H1 (cell line): ENCODE results near the gene ARL5A. TPM values are rescaled to one million over a fixed set of nuclear protein-coding genes. Genes with fewer than 3 reads are reported as not detected.

Source experiments
- CTCF ChIA-PET: fragments of 300-600 bp; sonication (Branson Sonifier 250); formaldehyde crosslinking; loops from one replicate; lab custom pipeline; 2021; ENCODE audit not compliant: partially characterized antibody; lab: Charles Lee
- POLR2A ChIA-PET: fragments of 300-600 bp; sonication (Branson Sonifier 250); formaldehyde crosslinking; loops from one replicate; lab custom pipeline; 2021; ENCODE audit warnings: inconsistent platforms; ENCODE audit not compliant: partially characterized antibody; lab: Charles Lee
- DNase-seq, 2 experiments: peaks; one replicate each; pipeline versions ENCODE4 v3.0.0 to v3.0.0-alpha.2; 2010 to 2022; ENCODE audit warnings: low spot score in 2 of 2, low read depth in 1 of 2, mixed read lengths in 1 of 2
- FAIRE-seq: peaks from 2 replicates; lab custom pipeline; 2011; peaks lifted over from hg19 to GRCh38; lab: Jason Lieb, UNC
- H2AFZ ChIP-seq: 2 replicates; pipeline ENCODE4 v1.8.1; 2012; ENCODE audit warnings: low read length, inconsistent platforms
- H2AK5ac ChIP-seq: 2 replicates; pipeline ENCODE4 v1.6.1; 2013; ENCODE audit warnings: low read depth, low read length
- H2BK120ac ChIP-seq: replicated peaks from 2 replicates; pipeline ENCODE3; 2013; ENCODE audit warnings: low read depth, low read length, inconsistent platforms
- H2BK12ac ChIP-seq: 2 replicates; pipeline ENCODE4 v1.6.1; 2013; ENCODE audit warnings: low read depth, low read length
- H2BK15ac ChIP-seq: 2 replicates; pipeline ENCODE4 v1.6.1; 2013; ENCODE audit warnings: low read length
- H2BK20ac ChIP-seq: 2 replicates; pipeline ENCODE4 v1.6.1; 2013; ENCODE audit warnings: low read length
- H2BK5ac ChIP-seq: 2 replicates; pipeline ENCODE4 v1.6.1; 2013; ENCODE audit warnings: low read depth, low read length
- H3K14ac ChIP-seq: 2 replicates; pipeline ENCODE4 v1.6.1; 2013; ENCODE audit warnings: inconsistent platforms; ENCODE audit not compliant: insufficient read length
- H3K18ac ChIP-seq: 2 replicates; pipeline ENCODE4 v1.6.1; 2013; ENCODE audit warnings: low read length; ENCODE audit errors: extremely low read depth
- H3K23ac ChIP-seq: 2 replicates; pipeline ENCODE4 v1.6.1; 2013; ENCODE audit warnings: inconsistent platforms; ENCODE audit not compliant: insufficient read length
- H3K23me2 ChIP-seq: 2 replicates; pipeline ENCODE4 v1.6.1; 2013; ENCODE audit warnings: low read depth, low read length
- H3K27ac ChIP-seq: 2 replicates; pipeline ENCODE4 v1.6.1; 2011; ENCODE audit warnings: low read depth, low read length, inconsistent platforms
- H3K27me3 ChIP-seq, 4 experiments: replicated peaks in 1 of 4; 1 replicate in 1 of 4; 2 replicates in 3 of 4; pipeline versions ENCODE4 v1.6.1 to v1.8.1; 2011 to 2013; ENCODE audit warnings: low read length in 3 of 4, mild to moderate bottlenecking in 3 of 4, inconsistent platforms in 2 of 4, mixed read lengths in 2 of 4, moderate library complexity in 1 of 4; ENCODE audit not compliant: control insufficient read depth in 3 of 4, insufficient read depth in 3 of 4; ENCODE audit errors: extremely low read depth in 1 of 4
- H3K36me3 ChIP-seq, 4 experiments: 2 replicates each; pipeline versions ENCODE4 v1.6.1 to v1.8.1; 2011 to 2013; ENCODE audit warnings: mild to moderate bottlenecking in 4 of 4, low read length in 3 of 4, moderate library complexity in 2 of 4, control low read depth in 1 of 4, inconsistent platforms in 1 of 4; ENCODE audit not compliant: insufficient read depth in 4 of 4, control insufficient read depth in 2 of 4
- H3K4ac ChIP-seq: replicated peaks from 2 replicates; pipeline ENCODE3; 2013; ENCODE audit warnings: low read length, low read depth, mixed read lengths, inconsistent platforms; ENCODE audit not compliant: insufficient read length
- H3K4me1 ChIP-seq, 4 experiments: replicated peaks in 1 of 4; 1 replicate in 1 of 4; 2 replicates in 3 of 4; pipeline versions ENCODE4 v1.6.1 to v1.8.1; 2011 to 2013; ENCODE audit warnings: low read length in 3 of 4, inconsistent platforms in 2 of 4, mixed read lengths in 1 of 4; ENCODE audit not compliant: insufficient read depth in 4 of 4, control insufficient read depth in 3 of 4
- H3K4me2 ChIP-seq, 2 experiments: 2 replicates each; pipeline versions ENCODE4 v1.6.1 to v1.8.1; 2011 to 2013; ENCODE audit warnings: low read depth in 2 of 2, low read length in 2 of 2, control low read depth in 1 of 2, inconsistent platforms in 1 of 2, mild to moderate bottlenecking in 1 of 2; ENCODE audit not compliant: insufficient read depth in 1 of 2
- H3K4me3 ChIP-seq, 4 experiments: fragments of 200-600, 300-600 bp in 1 of 4; sonication (generic), shearing (Covaris generic), sonication (Bioruptor Twin) in 1 of 4; 2 replicates each; pipeline versions ENCODE4 v1.5.1 to v1.8.1; 2011 to 2016; ENCODE audit warnings: low read length in 4 of 4, low read depth in 3 of 4, control low read depth in 2 of 4, inconsistent platforms in 2 of 4, mild to moderate bottlenecking in 2 of 4, mixed read lengths in 1 of 4, moderate library complexity in 1 of 4; ENCODE audit not compliant: insufficient read depth in 2 of 4; ENCODE audit errors: extremely low read depth in 1 of 4
- H3K56ac ChIP-seq: replicated peaks from 2 replicates; pipeline ENCODE3; 2013; ENCODE audit warnings: low read depth, mild to moderate bottlenecking, mixed read lengths, low read length, inconsistent platforms; ENCODE audit not compliant: insufficient read length
- H3K79me1 ChIP-seq: 2 replicates; pipeline ENCODE4 v1.6.1; 2013; ENCODE audit warnings: low read depth, low read length, control low read depth
- H3K79me2 ChIP-seq, 2 experiments: 2 replicates each; pipeline versions ENCODE4 v1.6.1 to v1.8.1; 2012 to 2013; ENCODE audit warnings: low read length in 2 of 2, mild to moderate bottlenecking in 2 of 2, inconsistent platforms in 1 of 2; ENCODE audit not compliant: insufficient read depth in 2 of 2, control insufficient read depth in 1 of 2
- H3K9ac ChIP-seq, 4 experiments: replicated peaks in 1 of 4; 1 replicate in 1 of 4; 2 replicates in 3 of 4; pipeline versions ENCODE4 v1.6.1 to v1.8.1; 2011 to 2013; ENCODE audit warnings: low read depth in 3 of 4, low read length in 3 of 4, control low read depth in 2 of 4, mild to moderate bottlenecking in 2 of 4, moderate library complexity in 2 of 4, inconsistent platforms in 1 of 4; ENCODE audit errors: extremely low read depth in 1 of 4
- H3K9me3 ChIP-seq, 2 experiments: 2 replicates each; pipeline versions ENCODE4 v1.6.1 to v1.8.1; 2012 to 2013; ENCODE audit warnings: mild to moderate bottlenecking in 2 of 2, moderate library complexity in 2 of 2, control low read depth in 1 of 2, inconsistent platforms in 1 of 2, low read depth in 1 of 2, low read length in 1 of 2, mixed read lengths in 1 of 2; ENCODE audit not compliant: insufficient read depth in 2 of 2
- H4K20me1 ChIP-seq, 2 experiments: replicated peaks in 1 of 2; 2 replicates each; pipeline versions ENCODE3 to v1.8.1; 2011 to 2013; ENCODE audit warnings: inconsistent platforms in 2 of 2, low read length in 2 of 2, mild to moderate bottlenecking in 1 of 2; ENCODE audit not compliant: insufficient read depth in 2 of 2, control insufficient read depth in 1 of 2
- H4K5ac ChIP-seq: 2 replicates; pipeline ENCODE4 v1.6.1; 2013; ENCODE audit warnings: low read length, low read depth, mixed read lengths, inconsistent platforms; ENCODE audit not compliant: insufficient read length
- H4K8ac ChIP-seq: 2 replicates; pipeline ENCODE4 v1.8.0; 2013; ENCODE audit warnings: mild to moderate bottlenecking, moderate library complexity, low read length, inconsistent platforms; ENCODE audit not compliant: insufficient read depth; ENCODE audit errors: extremely low read depth
- H4K91ac ChIP-seq: replicated peaks from 2 replicates; pipeline ENCODE3; 2013; ENCODE audit warnings: low read length, mixed read lengths, inconsistent platforms; ENCODE audit not compliant: insufficient read length
- BRCA1 ChIP-seq: IDR thresholded peaks from 2 replicates; pipeline ENCODE4 v1.6.1; 2012; ENCODE audit warnings: low read depth, low read length, improper control_type of control experiment
- CBX5 ChIP-seq: fragments of 300-800, 300-1000 bp; sonication (generic); IDR thresholded peaks from 2 replicates; pipeline ENCODE4 v1.7.1; 2016; ENCODE audit warnings: antibody characterized with exemption, low read length, low read depth
- CEBPB ChIP-seq: IDR thresholded peaks from 2 replicates; pipeline ENCODE4 v1.6.1; 2012; ENCODE audit warnings: low read depth, low read length
- CHD1 ChIP-seq: IDR thresholded peaks from 2 replicates; pipeline ENCODE4 v1.6.1; 2012; ENCODE audit warnings: low read depth, low read length, improper control_type of control experiment
- CREB1 ChIP-seq: IDR thresholded peaks from 2 replicates; pipeline ENCODE4 v1.6.1; 2012; ENCODE audit warnings: inconsistent platforms
- HDAC6 ChIP-seq: IDR thresholded peaks from one replicate; pipeline ENCODE4 v1.7.1; 2012; ENCODE audit warnings: low read depth, mild to moderate bottlenecking, inconsistent platforms, low read length, moderate library complexity
- JUN ChIP-seq: IDR thresholded peaks from 2 replicates; pipeline ENCODE4 v1.6.1; 2011; ENCODE audit warnings: low read depth, mild to moderate bottlenecking, improper control_type of control experiment, low read length
- KDM4A ChIP-seq: IDR thresholded peaks from one replicate; pipeline ENCODE4 v1.7.1; 2012; ENCODE audit warnings: low read depth, mild to moderate bottlenecking, moderate library complexity, low read length, inconsistent platforms; ENCODE audit not compliant: severe bottlenecking
- RAD21 ChIP-seq, 2 experiments: IDR thresholded peaks in 1 of 2; conservative IDR thresholded peaks in 1 of 2; 2 replicates each; pipeline ENCODE4 v1.6.1; 2011; ENCODE audit warnings: low read depth in 2 of 2, low read length in 2 of 2, improper control_type of control experiment in 1 of 2, inconsistent platforms in 1 of 2, mild to moderate bottlenecking in 1 of 2, moderate library complexity in 1 of 2
- RBBP5 ChIP-seq: IDR thresholded peaks from 2 replicates; pipeline ENCODE4 v1.7.1; 2012; ENCODE audit warnings: low read depth, mild to moderate bottlenecking, inconsistent platforms, low read length, moderate library complexity, borderline replicate concordance
- RFX5 ChIP-seq: IDR thresholded peaks from 2 replicates; pipeline ENCODE4 v1.6.1; 2011; ENCODE audit warnings: low read depth, low read length, improper control_type of control experiment, borderline replicate concordance
- SAP30 ChIP-seq: fragments of 300-600 bp; sonication (generic); IDR thresholded peaks from 2 replicates; pipeline ENCODE4 v1.7.1; 2012; ENCODE audit warnings: low read length, moderate library complexity, mild to moderate bottlenecking, inconsistent platforms; ENCODE audit not compliant: insufficient read depth, insufficient replicate concordance
- SIN3A ChIP-seq, 2 experiments: IDR thresholded peaks in 1 of 2; conservative IDR thresholded peaks in 1 of 2; 2 replicates each; pipeline ENCODE4 v1.6.1; 2011 to 2012; ENCODE audit warnings: low read length in 2 of 2, improper control_type of control experiment in 1 of 2, low read depth in 1 of 2, mild to moderate bottlenecking in 1 of 2
- SRF ChIP-seq: IDR thresholded peaks from 2 replicates; pipeline ENCODE4 v1.6.1; 2011; ENCODE audit warnings: mild to moderate bottlenecking, low read depth, low read length, moderate library complexity
- WGBS, 2 experiments: shearing (Covaris generic) in 1 of 2; methylation state at CpG; one replicate each; pipeline versions ENCODE4 v1.1.6 to v1.1.7; 2013 to 2015; ENCODE audit warnings: low lambda C conversion rate in 2 of 2, mixed read lengths in 2 of 2, inconsistent platforms in 1 of 2, low coverage in 1 of 2, missing lambda C conversion rate in 1 of 2; ENCODE audit not compliant: insufficient replicate concordance in 2 of 2, insufficient coverage in 1 of 2, insufficient read length in 1 of 2; ENCODE audit errors: extremely low coverage in 1 of 2, missing lambda C conversion rate in 1 of 2; 5-methylcytosine and 5-hydroxymethylcytosine counted together
- polyA plus RNA-seq, 7 experiments: library from polyadenylated mRNA; depleted of rRNA in 3 of 7; stranded (reverse) in 5 of 7; unstranded in 2 of 7; fragments of >200 nt in 5 of 7; fragments of 200-250 nt in 2 of 7; gene quantifications; 1 replicate in 5 of 7; 2 replicates in 1 of 7; 4 replicates in 1 of 7; pipeline versions ENCODE4 v1.2.1 to v1.2.3, GENCODE V29; 2011 to 2013; ENCODE audit warnings: missing spikeins in 2 of 7, mixed read lengths in 2 of 7
- total RNA-seq: library from RNA; stranded (reverse); fragmentation: NEBNext Ultra II Directional; extraction: Animal tissue kit (Norgen Biotek cat#: 25700); gene quantifications from 2 replicates; pipeline ENCODE4 v1.2.1, GENCODE V29; 2021

The ARL5A gene
- total and polyA plus RNA-seq, 2 of the 8 experiments (the other 6 are each of a cell fraction or from before 2014, with no cell fraction given) = 12.6 to 86.3 TPM

- no peak for DNase-seq
- H3K9me3 ChIP-seq = no peaks in the 10 kb centered on the region
- CTCF ChIA-PET = interaction anchor here (1.4 to 3.3 kb wide), 2 partner anchors 9 to 209 kb away, joined by 4 to 22 read pairs; no protein-coding TSS in a partner anchor
- TF ChIP-seq CREB1 (no peak), RAD21 (IDR thresholded peaks at IDR 0.05 in 1 of 2, conservative IDR thresholded peaks at IDR 0.05 in 1 of 2; ENCODE audit: low read depth in 2 of 2, low read length in 2 of 2) (no peak), RFX5 (no peak), KDM4A (no peak), SIN3A (conservative IDR thresholded peaks at IDR 0.05 in 1 of 2, IDR thresholded peaks at IDR 0.05 in 1 of 2; ENCODE audit: low read depth in 1 of 2, low read length in 2 of 2) (no peak), BRCA1 (no peak), HDAC6 (no peak), SAP30 (no peak), RBBP5 (no peak), CEBPB (no peak), CBX5 (no peak), CHD1 (no peak), JUN (no peak), SRF (no peak)
Observed at GRCh38 chr2:151816843-151817242, 11.4 kb downstream of the ARL5A start.

More at GRCh38 chr2:151816843-151817242, 11.4 kb downstream of the ARL5A start:
- Histone ChIP-seq H2BK12ac (no peak overlapping the region), H3K9ac (no peak overlapping the region), H4K8ac (no peak overlapping the region), H3K4ac (no peak overlapping the region), H3K4me2 (no peak overlapping the region), H3K18ac (no peak overlapping the region), H2AK5ac (no peak overlapping the region), H3K23ac (no peak overlapping the region), H2BK15ac (no peak overlapping the region), H2BK20ac (no peak overlapping the region), H3K56ac (no peak overlapping the region), H2BK5ac (no peak overlapping the region), H3K4me1 (no peaks in the 10 kb centered on the region), H3K14ac (no peak overlapping the region), H4K20me1 (peaks cover 2% of the 10 kb centered on the region in 2 experiments), H4K5ac (no peak overlapping the region), H2BK120ac (no peak overlapping the region), H3K4me3 (no peak overlapping the region), H2AFZ (no peak overlapping the region), H3K36me3 (peaks cover 0 to 33% (median 9%) of the 10 kb centered on the region in 4 experiments; a peak in 5 of 8 replicates), H3K79me2 (peaks cover 9 to 65% of the 10 kb centered on the region in 2 experiments), H3K79me1 (peaks cover 10% of the 10 kb centered on the region), H3K27ac (no peak overlapping the region), H3K27me3 (no peaks in the 10 kb centered on the region), H3K23me2 (no peaks in the 10 kb centered on the region), H4K91ac (no peak overlapping the region)
- POLR2A ChIA-PET = interaction anchor here (1.3 to 3.5 kb wide), 2 partner anchors 7 to 11 kb away, joined by 3 to 21 read pairs; partner anchors contain the start of gene ARL5A
- 98% methylated on average over 2 of the region's 2 CpGs; no CpG with 5 or more reads in 1 of the 2 experiments for WGBS, 2 experiments
- no peak for FAIRE-seq
